Peyer's patch (tissue), 4 donors: Measurements from ENCODE around the gene VILL.

Source experiments
- CTCF ChIP-seq, 6 experiments: fragments of 450-650 bp in 4 of 6; fragments of 200-600 bp in 2 of 6; sonication (generic) in 1 of 6; IDR thresholded peaks; one replicate each; pipeline ENCODE4 v1.5.1; 2017 to 2019; ENCODE audit warnings: antibody characterized with exemption in 6 of 6, mild to moderate bottlenecking in 3 of 6, moderate library complexity in 1 of 6
- POLR2A ChIP-seq, 2 donors: fragments of 450-650 bp; IDR thresholded peaks; one replicate each; pipeline ENCODE4 v1.5.1; 2017; ENCODE audit warnings: antibody characterized with exemption in 2 of 2, mild to moderate bottlenecking in 2 of 2, moderate library complexity in 2 of 2

- TF ChIP-seq POLR2A (IDR thresholded peaks at IDR 0.05) (no peak), CTCF (IDR thresholded peaks at IDR 0.05) (no peak)
Measured at GRCh38 chr3:37943631-37944314, 46.8 kb upstream of the VILL start.
